Frontal cortex (tissue), 4 donors: ENCODE measurements around the gene UIMC1. TPM values are rescaled to one million over a fixed set of nuclear protein-coding genes. Genes with fewer than 3 reads are reported as not detected.
"Not testable (repeated sequence)": the region's sequence is repeated elsewhere in the genome, so short reads cannot be mapped to it uniquely, and the experiment has no call there.

Experiments used
- DNase-seq, 2 donors: peaks; one replicate each; pipeline ENCODE4 v3.0.0; 2012; ENCODE audit warnings: low spot score in 2 of 2
- FAIRE-seq: peaks from 2 replicates; lab custom pipeline; 2012; peaks lifted over from hg19 to GRCh38; lab: Jason Lieb, UNC
- total RNA-seq: library from RNA; depleted of rRNA; stranded (reverse); fragments of >200 nt; gene quantifications from one replicate; pipeline ENCODE4 v1.2.3, GENCODE V29; 2014
- donor health status: control.
- donor health status: control.
- donor health status: control.

UIMC1 gene
- total RNA-seq, 1 donor from 2014 or later = 109 TPM

GRCh38 chr5:176876506-176877431 lies 129.8 kb downstream of the UIMC1 start:
- FAIRE-seq = no peak
- DNase-seq = no peak

- FAIRE-seq = no peak
- DNase-seq = no peak
These were observed 130.6 kb downstream of the UIMC1 start for GRCh38 chr5:176875783-176876505.

GRCh38 chr5:176875014-176875550 lies 131.5 kb downstream of the UIMC1 start:
- DNase-seq (no peak), FAIRE-seq (no peak)

- FAIRE-seq (no peak), DNase-seq (no peak)
These were observed 132.3 kb downstream of the UIMC1 start for GRCh38 chr5:176874198-176874780.

GRCh38 chr5:176873541-176874172 lies 132.9 kb downstream of the UIMC1 start:
- FAIRE-seq (no peak), DNase-seq (no peak)

GRCh38 chr5:176873011-176873410 lies 133.6 kb downstream of the UIMC1 start:
- DNase-seq, FAIRE-seq: not testable (repeated sequence)

- DNase-seq, FAIRE-seq: not testable (repeated sequence)
These were observed 134.0 kb downstream of the UIMC1 start for GRCh38 chr5:176872586-176872985.

- FAIRE-seq = not testable (repeated sequence)
These were observed 135.9 kb downstream of the UIMC1 start for GRCh38 chr5:176870644-176871043.

GRCh38 chr5:176870110-176870591 lies 136.4 kb downstream of the UIMC1 start:
- FAIRE-seq = no peak
- peak in 1 of 2 donors; percentile 67 for DNase-seq

More at GRCh38 chr5:176870644-176871043, 135.9 kb downstream of the UIMC1 start:
- DNase-seq = not testable (repeated sequence)

- no peak for FAIRE-seq
These were observed 137.0 kb downstream of the UIMC1 start for GRCh38 chr5:176869501-176870109.

GRCh38 chr5:176868731-176869130 lies 137.8 kb downstream of the UIMC1 start:
- no peak for DNase-seq
- no peak for FAIRE-seq

More at GRCh38 chr5:176869501-176870109, 137.0 kb downstream of the UIMC1 start:
- no peak for DNase-seq

- FAIRE-seq (no peak), DNase-seq (no peak)
These were observed 138.5 kb downstream of the UIMC1 start for GRCh38 chr5:176868126-176868525.

- FAIRE-seq (no peak), DNase-seq (no peak)
These were observed 139.8 kb downstream of the UIMC1 start for GRCh38 chr5:176866707-176867310.

- no peak for DNase-seq
- FAIRE-seq = no peak
These were observed 140.6 kb downstream of the UIMC1 start for GRCh38 chr5:176865964-176866363.

- no peak for FAIRE-seq
- no peak for DNase-seq
These were observed 141.8 kb downstream of the UIMC1 start for GRCh38 chr5:176864755-176865154.

- DNase-seq (no peak), FAIRE-seq (no peak)
These were observed 142.8 kb downstream of the UIMC1 start for GRCh38 chr5:176863765-176864098.

- FAIRE-seq (no peak), DNase-seq (no peak)
These were observed 143.4 kb downstream of the UIMC1 start for GRCh38 chr5:176863041-176863764.

GRCh38 chr5:176862330-176862995 lies 144.1 kb downstream of the UIMC1 start:
- FAIRE-seq (no peak), DNase-seq (no peak)
